Stimulated activated CD8-positive, alpha-beta memory T cell treated with anti-CD3 and anti-CD28 coated beads, Interleukin-12 subunit alpha, Interleukin-12 subunit beta, amount 100 ng/mL, for 24 hours (primary cell): ENCODE results near the gene SYMPK.
"Not testable (repeated sequence)": the region's sequence is repeated elsewhere in the genome, so short reads cannot be mapped to it uniquely, and the experiment has no call there.

Experiments used
- DNase-seq: peaks from one replicate; pipeline ENCODE4 v3.0.0-alpha.2; 2020; ENCODE audit errors: extremely low read depth

Gene SYMPK

DNA sequence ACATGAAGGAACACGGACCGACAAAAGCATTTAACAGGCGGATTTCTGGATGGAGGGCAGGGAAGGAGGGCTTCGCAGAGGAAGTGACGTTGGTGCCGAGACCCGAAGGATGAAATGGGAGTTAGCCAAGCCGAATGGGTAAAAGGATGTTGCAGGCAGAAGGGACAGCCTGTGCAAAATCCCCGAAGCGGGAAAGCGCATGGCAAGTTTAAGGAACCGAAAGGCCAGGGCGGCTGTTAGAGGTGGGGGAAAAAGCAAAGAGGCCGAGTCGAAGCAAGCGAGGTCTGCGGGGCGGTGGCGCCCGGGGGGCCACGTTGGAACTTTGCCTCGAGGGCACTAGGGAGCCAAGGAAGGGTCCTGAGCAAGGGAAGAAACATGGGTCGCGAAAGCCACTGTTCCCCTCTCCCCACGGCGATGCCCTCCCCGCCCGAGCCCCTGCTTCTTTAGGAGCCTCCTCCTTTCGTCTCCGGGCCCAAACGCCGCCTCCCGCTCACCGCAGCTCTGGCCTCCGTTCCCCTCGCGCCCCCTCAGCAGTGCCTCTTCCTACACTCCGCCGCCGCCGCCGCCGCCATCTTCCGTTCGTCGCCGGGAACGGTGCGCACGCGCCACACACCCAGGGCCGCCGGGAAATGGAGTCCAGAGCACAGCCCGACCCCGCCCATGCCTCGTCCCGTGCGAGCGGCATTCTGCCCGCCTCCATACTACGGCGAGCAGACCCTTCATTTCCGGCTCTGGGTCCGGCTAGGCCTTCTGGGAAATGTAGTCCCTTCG, at the start of gene SYMPK:
Gene SYMPK, minus strand, starts transcription at position 584 of the 771 bp plus-strand sequence. CDS start 8,652 bp downstream, outside the sequence.
- DNase-seq: peak; percentile 97

- DNase-seq: no peak
Observed at GRCh38 chr19:45911291-45911690, 48.3 kb upstream of the SYMPK start.

DNA sequence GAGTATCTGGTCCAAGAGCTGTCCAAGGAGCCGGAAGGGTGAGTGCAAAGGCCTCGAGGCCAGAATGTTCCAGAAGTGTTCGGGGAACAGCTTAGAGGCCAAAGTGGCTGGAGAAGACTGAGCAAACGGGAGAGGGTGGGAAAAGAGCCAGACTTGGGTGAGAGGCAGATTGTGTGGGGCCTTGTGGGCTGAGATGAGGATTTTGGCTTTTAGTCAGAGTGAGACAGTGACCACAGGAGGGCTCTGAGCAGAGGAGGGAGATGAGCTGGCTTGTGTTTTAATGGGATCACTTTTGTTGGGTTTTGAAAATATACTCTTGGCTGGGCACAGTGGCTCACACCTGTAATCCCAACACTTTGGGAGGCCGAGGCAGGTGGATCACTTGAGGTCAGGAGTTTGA, 46.0 kb upstream of the SYMPK start:
- DNase-seq: no peak

DNA sequence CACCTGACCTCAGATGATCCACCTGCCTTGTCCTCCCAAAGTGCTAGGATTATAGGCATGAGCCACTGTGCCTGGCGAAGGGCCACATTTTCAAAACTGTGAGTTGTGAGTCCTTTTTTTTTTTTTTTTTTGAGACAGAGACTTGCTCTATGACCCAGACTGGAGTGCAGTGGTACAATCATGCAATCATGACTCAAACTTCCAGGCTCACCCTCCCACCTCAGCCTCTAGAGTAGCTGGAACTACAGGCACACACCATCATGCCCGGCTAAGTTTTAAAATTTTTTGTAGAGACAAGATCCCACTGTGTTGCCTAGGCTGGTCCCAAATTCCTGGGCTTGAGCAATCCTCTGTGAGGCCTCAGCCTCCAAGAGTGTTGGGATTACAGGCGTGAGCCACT, 43.3 kb upstream of the SYMPK start:
- DNase-seq: no peak

DNA sequence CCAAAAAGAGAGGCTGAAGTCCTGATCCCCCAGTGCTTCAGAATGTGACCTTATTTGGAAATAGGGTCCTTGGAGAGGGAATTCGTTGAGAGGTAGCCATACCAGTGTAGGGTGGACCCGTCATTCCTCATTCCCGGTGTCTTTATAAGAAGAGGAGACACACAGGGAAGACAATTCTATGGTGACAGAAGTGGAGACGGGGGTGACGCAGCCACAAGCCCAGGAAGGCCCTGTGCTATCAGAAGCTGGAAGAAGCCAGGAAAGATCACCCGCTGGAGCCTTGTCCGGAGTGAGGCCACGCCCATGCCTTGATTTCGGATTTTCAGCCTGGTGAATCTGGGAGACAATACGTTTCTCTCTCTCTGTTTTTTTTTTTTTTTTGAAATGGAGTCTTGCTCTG, 42.1 kb upstream of the SYMPK start:
- DNase-seq: no peak

DNA sequence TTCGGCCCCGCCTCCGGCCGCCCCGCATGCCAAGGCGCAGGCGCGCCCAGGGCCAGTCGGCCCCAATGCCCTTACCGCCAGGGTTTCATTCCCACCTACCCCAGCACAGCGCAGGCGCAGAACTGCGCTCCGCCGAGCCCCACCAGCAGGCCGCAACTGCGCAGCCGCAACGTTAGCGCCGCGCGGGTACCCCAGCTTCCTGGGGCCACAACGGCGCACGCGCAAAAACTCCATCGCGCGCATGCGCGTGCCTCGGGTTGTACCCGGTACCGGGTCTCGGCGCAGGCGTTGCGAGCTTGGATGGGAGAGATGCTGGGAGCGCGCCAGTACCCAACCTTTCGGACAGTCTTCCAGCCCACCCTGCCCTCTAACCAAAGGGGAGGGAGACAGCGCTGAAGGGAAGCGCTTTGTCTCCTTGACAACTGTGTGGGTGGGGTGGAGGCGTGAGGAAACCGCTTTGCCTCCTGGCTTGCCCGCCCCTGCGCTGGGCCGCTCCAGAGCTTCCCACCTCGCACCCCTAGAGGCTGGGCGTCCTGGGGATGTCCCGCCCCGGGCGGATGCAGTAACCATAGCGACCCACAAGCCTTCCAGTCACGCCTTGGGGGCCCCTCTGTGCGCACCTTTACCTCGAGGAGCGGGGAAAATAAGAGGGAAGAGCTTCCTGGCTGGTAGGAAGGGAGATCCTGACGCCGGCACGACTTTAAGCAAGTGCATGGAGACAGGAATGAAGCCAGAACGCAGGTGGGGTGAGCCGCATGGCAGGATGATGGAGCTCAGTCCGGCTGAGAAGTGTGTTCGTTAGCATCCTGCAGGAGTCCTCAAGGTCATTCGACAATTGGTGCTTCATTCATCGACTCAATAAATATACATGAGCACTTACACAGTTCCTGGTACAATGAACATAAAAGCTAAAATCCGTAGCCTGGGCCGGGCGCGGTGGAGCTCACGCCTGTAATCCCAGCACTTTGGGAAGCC, 40.0 kb upstream of the SYMPK start:
- peak; percentile 99 for DNase-seq

DNA sequence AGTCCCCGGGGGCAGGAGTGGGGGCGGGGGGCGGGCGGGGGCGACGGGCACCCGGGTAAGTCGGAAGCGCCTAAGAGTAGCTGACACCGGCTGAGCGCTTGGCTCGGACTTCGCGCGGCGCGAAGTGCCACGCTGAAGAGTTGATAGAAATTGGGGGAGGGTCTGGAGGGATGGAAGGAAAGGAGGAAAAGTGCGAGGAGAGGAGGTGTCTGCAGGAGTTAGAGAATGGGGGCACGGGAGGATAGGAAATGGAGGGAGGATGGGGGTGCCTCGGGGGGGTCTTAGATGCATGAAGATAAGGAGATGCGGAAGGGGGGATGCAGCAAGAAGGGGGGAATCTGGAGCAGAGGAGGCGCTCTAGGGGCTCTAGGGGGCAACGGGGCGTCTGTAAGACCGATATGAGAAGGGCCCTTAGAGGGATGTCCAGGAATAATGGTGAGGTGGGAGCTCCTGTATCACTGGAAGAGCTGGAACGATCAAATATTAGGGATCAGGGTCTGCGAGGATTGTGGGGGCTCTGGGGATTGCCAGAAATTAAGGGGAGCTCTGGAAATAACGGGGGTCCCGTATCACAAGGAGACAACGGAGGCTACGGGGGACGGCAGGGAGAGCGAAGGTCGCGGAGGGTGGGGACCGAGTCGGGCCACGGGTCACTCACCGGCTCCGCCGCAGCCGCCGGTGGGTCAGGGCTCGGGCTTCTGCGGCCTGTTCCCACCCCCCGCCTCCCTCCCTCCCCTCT, 39.1 kb upstream of the SYMPK start, which contains the start of gene MYPOP:
Gene MYPOP, minus strand, starts transcription at position 702 of the 739 bp plus-strand sequence. CDS start 840 bp downstream, outside the sequence.
- no peak for DNase-seq

GRCh38 chr19:45901432-45901911, 38.5 kb upstream of the SYMPK start:
- no peak for DNase-seq

DNA sequence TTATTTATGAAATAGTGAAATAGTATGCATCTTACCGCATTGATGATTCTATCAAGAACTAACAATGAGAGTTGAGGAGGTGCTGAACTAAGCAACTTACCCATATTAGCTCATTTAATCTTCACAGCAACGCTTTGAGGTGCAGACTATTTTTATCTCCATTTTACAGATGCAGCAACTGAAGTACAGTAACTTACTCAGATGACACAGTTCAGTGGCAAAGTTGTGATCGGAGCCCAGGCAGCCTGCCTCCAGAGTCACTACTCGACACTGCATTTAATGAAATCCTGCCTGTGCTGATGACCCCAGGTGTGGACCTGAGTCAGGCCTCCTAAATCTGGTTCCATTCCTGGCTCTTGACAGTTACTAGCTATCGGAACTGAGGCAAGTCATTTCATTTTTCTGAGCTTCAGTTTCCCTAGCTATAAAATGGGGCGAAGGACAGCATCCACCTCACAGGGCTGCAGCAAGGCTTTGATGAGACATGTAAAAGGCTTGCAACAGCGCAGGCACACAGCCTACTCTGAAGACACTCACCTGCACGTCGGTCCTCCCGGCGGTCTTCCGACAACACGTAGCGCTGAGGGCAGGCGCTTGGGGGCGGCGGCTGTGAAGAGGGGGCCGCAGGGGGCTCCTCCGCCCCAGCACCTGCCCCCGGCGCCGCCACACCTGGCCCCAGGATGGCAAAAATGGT, 37.9 kb upstream of the SYMPK start:
- DNase-seq: no peak

DNA sequence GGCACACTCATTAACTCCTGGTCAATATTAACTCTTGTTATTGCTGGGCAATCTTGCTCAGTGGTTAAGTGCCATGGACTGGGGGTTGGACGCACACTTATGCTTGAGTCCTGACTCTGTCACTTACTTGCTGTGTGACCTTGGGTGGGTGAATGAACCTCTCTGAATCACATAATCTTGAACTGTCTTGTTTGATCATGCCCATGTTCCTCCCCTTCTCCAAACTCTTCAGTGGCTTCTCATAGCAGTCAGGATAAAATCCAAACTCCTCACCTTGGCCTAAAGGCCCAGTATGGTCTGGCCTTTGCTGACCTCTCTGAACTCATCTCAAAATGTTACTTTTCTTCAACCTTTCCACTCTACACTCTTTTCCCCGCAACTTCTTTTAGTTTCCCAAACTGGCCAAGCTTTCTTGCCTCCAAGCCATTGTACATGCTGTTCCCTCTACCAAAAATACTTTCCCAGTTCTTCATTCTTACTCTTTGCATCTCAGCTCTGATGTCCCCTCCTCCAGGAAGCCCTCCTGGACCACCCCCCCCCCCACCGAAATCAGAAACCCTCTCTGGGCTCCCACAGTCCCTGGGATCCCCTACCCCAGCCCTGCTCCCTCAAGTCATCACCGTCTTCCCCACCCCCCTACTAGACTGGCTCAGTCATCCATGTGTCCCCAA, 37.1 kb upstream of the SYMPK start:
- DNase-seq: no peak

- DNase-seq: no peak
Observed at GRCh38 chr19:45899253-45899652, 36.3 kb upstream of the SYMPK start.

- DNase-seq: no peak
Observed at GRCh38 chr19:45897261-45897812, 34.4 kb upstream of the SYMPK start.

DNA sequence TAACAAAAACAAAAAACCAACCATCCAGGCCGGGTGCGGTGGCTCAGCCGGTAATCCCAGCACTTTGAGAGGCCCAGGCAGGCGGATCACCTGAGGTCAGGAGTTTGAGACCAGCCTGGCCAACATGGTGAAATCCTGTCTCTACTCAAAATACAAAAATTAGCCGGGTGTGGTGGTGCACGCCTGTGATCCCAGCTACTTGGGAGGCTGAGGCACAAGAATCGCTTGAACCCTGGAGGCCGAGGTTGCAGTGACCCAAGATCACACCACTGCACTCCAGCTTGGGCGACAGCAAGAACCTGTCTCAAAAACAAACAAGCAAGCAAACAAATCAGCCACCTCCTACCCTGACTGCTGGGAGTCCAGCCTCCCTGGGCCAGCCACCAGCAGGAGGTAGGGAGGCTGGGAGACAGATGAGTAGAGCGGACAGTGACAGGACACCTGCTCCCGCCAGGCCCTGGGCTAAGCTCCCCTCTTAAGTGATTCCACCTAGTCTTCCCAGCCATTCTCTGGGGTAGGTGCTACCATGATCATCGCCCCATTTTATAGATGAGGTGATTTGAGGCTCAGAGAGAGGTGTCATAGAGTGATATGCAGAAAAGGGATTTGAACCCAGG, 33.1 kb upstream of the SYMPK start:
- DNase-seq: not testable (repeated sequence)

DNA sequence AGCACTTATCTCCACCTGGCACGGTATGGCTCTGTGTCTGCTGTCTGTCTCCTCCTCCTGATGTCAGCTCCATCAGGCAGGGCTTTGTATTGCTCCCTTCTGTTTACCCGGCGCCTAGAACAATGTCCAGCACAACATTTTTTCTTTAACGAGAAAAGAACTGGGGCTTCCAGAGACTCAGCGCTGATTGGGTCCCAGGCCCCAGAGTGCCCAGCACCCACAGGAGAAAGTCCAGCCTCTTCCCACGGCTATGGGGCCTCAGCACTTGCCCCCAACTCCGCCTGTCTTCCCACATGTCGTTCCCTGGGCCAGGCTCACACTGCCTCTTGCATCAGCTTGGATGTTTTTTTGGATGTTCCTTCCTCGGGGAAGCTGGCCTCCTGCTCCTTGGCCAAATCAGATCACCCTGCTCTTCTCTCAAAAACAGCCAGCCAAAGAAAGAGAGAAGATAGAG, 32.6 kb upstream of the SYMPK start:
- no peak for DNase-seq

- no peak for DNase-seq
Observed at GRCh38 chr19:45890877-45891276, 27.9 kb upstream of the SYMPK start.

GRCh38 chr19:45889210-45889885, 26.4 kb upstream of the SYMPK start:
- no peak for DNase-seq

DNA sequence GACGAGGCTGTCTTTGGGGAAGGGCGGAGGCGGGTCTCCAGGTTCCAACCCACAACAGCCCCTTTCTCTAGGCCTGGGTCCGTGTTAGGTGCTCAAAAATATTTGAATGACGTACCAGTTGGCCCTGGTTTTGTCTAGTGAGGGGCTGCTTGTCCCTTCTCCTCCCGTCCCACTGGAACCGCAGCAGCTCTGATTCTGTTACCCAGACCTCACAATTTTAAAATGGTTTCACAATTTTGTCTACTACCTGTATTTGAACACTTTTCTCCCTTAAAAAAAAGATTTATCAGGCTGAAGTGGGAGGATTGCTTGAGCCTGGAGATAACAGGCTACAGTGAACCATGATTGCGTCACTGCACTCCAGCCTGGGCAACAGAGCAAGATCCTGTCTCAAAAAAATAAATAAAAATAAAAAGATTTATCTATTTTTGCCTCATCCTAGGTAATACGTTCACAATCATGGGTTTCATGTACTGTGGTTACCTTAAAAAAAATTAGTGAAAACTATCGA, 24.3 kb upstream of the SYMPK start:
- DNase-seq: no peak

DNA sequence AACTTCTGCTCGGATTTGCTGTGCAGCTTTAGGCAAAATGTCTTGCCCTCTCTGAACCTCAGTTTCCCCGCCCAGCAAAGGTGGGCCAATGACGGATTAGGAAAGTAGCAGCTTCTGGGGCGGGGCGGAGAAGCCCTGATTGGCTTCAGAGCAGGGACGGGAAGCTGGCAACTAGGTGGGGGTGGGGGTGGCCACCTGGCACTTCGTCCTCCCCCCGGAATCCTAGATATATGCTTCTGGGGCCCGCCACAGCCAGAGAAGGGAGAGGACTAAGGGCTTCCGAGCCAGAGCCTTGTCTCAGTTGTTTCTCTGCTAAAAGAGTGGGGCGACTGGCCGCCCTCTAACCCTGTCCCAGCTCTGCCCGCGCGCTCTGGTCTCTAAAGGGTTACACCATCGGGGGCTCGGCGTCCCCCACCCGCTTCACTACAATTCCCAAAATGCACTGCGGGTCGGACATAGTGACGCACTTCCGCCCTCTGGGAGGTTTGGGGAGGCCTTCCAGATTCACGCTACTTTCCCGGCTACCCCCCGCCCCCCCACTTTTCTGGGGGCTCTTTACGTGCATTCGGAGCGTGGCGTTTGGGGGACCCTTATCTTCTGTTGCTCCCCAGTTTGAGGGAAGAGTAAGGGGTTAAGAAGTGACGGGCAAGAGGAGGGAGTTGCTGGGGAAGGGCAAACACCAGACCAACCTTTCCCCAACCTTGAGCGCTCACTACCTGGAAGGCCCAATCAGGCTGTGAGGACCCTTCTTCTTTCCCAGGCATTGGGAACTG, 23.7 kb upstream of the SYMPK start:
- peak; percentile 77 for DNase-seq
